ENCODE results near the gene IL11.
A peak's percentile ranks its signal among the peaks of the same experiment; 100 is the strongest.

Gene IL11

GRCh38 chr19:55368701-55369563 is 1.3 kb downstream of the IL11 start:
- Histone ChIP-seq H3K27ac (ENCODE audit: low read depth, low read length, severe bottlenecking) (no peak overlapping the region), H3K36me3 (ENCODE audit: control insufficient read depth, insufficient read depth, low read length) (peaks cover 40% of the 10 kb centered on the region), H3K9me3 (ENCODE audit: control insufficient read depth, low read length) (no peaks in the 10 kb centered on the region), H3K4me3 (ENCODE audit: extremely low read depth, insufficient read depth, low read length, poor library complexity, severe bottlenecking) (peak overlapping the region; percentile 69), H3K4me1 (ENCODE audit: control insufficient read depth, insufficient read depth, low read length, poor library complexity, severe bottlenecking) (peaks cover 29% of the 10 kb centered on the region)
- 15 to 28% methylated on average over 33 to 44 of the region's 54 CpGs for WGBS, 2 experiments (ENCODE audit: insufficient coverage in 2 of 2)

DNA sequence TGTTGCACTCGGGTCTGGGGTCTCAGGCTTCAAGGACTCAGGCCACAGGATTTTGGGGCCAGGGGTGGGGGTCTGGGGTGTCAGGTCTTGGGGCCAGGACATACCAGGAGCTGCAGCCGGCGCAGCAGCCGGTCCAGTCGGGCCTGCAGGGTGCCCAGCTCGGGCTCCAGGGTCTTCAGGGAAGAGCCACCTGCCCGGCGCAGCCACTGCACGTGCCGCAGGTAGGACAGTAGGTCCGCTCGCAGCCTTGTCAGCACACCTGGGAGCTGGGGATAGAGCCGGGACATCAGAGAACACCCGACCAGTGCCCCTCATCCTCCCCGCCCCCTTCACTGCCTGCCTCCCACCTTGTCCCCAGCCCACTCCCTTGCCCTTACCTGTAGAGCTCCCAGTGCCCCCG is 2.2 kb downstream of the IL11 start:
- Histone ChIP-seq H3K9me3 (ENCODE audit: control insufficient read depth, low read length) (no peaks in the 10 kb centered on the region), H3K36me3 (ENCODE audit: control insufficient read depth, insufficient read depth, low read length) (peaks cover 40% of the 10 kb centered on the region), H3K4me3 (ENCODE audit: extremely low read depth, insufficient read depth, low read length, poor library complexity, severe bottlenecking) (peak overlapping the region; percentile 69), H3K27ac (ENCODE audit: low read depth, low read length, severe bottlenecking) (no peak overlapping the region), H3K4me1 (ENCODE audit: control insufficient read depth, insufficient read depth, low read length, poor library complexity, severe bottlenecking) (peaks cover 24% of the 10 kb centered on the region)
- WGBS, 2 experiments (ENCODE audit: insufficient coverage in 2 of 2), result 88 to 96% methylated on average over 12 to 16 of the region's 16 CpGs

DNA sequence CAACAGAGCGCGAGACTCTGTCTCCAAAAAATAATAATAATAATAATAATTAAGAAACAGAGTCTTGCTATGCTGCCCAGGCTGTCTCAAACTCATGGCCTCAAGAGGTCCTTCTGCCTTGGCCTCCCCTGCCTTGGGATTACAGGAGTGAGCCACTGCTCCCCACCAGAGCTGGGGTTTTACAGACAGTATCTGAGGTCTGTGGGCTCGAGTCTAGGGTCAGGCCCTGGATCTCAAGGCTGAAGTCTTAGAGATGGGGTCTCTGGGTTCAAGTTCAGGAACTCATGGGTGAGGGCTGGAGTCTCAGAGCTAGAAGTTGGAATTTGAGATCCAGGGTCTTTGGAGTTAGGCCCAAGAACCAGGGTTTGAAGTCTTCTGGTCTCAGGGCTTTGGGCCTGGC is 3.5 kb downstream of the IL11 start:
- WGBS, 2 experiments (ENCODE audit: insufficient coverage in 2 of 2), result 100% methylated on average over 1 of the region's 3 CpGs
- peaks cover 17% of the 10 kb centered on the region for H3K4me1 ChIP-seq (ENCODE audit: control insufficient read depth, insufficient read depth, low read length, poor library complexity, severe bottlenecking)
- no peak overlapping the region for H3K4me3 ChIP-seq (ENCODE audit: extremely low read depth, insufficient read depth, low read length, poor library complexity, severe bottlenecking)
- H3K36me3 ChIP-seq (ENCODE audit: control insufficient read depth, insufficient read depth, low read length), result peaks cover 40% of the 10 kb centered on the region
- H3K27ac ChIP-seq (ENCODE audit: low read depth, low read length, severe bottlenecking), result no peak overlapping the region
- no peaks in the 10 kb centered on the region for H3K9me3 ChIP-seq (ENCODE audit: control insufficient read depth, low read length)

DNA sequence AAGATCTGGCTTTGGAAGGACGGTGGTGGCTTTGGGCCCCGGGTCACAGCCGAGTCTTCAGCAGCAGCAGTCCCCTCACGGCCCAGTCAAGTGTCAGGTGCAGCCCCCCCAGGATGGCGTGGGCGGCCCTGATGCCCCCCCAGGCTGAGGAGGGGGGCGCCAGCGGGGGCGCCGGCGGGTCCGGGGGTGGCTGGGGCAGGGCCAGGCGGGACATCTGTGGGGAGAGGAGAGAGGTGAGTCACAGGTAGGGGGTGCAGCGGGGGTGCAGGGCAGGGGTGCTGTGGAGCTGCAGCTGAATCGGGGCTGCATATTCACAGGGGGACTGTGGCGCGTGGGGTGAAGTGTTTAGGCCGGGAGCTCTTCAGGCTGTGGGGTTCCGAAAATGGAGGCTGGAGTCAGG is 4.3 kb downstream of the IL11 start:
- H3K4me3 ChIP-seq (ENCODE audit: extremely low read depth, insufficient read depth, low read length, poor library complexity, severe bottlenecking), result no peak overlapping the region
- H3K27ac ChIP-seq (ENCODE audit: low read depth, low read length, severe bottlenecking), result no peak overlapping the region
- peaks cover 12% of the 10 kb centered on the region for H3K4me1 ChIP-seq (ENCODE audit: control insufficient read depth, insufficient read depth, low read length, poor library complexity, severe bottlenecking)
- 93 to 97% methylated on average over 9 to 12 of the region's 19 CpGs for WGBS, 2 experiments (ENCODE audit: insufficient coverage in 2 of 2)
- H3K36me3 ChIP-seq (ENCODE audit: control insufficient read depth, insufficient read depth, low read length), result peaks cover 40% of the 10 kb centered on the region
- no peaks in the 10 kb centered on the region for H3K9me3 ChIP-seq (ENCODE audit: control insufficient read depth, low read length)

- no peak overlapping the region for H3K4me3 ChIP-seq (ENCODE audit: extremely low read depth, insufficient read depth, low read length, poor library complexity, severe bottlenecking)
- peaks cover 40% of the 10 kb centered on the region for H3K36me3 ChIP-seq (ENCODE audit: control insufficient read depth, insufficient read depth, low read length)
- H3K9me3 ChIP-seq (ENCODE audit: control insufficient read depth, low read length), result no peaks in the 10 kb centered on the region
- no peak overlapping the region for H3K27ac ChIP-seq (ENCODE audit: low read depth, low read length, severe bottlenecking)
- 65 to 85% methylated on average over 5 to 8 of the region's 8 CpGs for WGBS, 2 experiments (ENCODE audit: insufficient coverage in 2 of 2)
- H3K4me1 ChIP-seq (ENCODE audit: control insufficient read depth, insufficient read depth, low read length, poor library complexity, severe bottlenecking), result peaks cover 10% of the 10 kb centered on the region
These were observed 5.0 kb downstream of the IL11 start for GRCh38 chr19:55365245-55365644.

GRCh38 chr19:55362990-55363716 is 7.1 kb downstream of the IL11 start, which contains the start of gene GARIN5B:
TSS of gene GARIN5B (minus strand) at chr19:55363260. CDS start at chr19:55363066, 194 bp downstream.
- Histone ChIP-seq H3K4me1 (ENCODE audit: control insufficient read depth, insufficient read depth, low read length, poor library complexity, severe bottlenecking) (peaks cover 8% of the 10 kb centered on the region), H3K27ac (ENCODE audit: low read depth, low read length, severe bottlenecking) (no peak within 1 kb of the TSS), H3K9me3 (ENCODE audit: control insufficient read depth, low read length) (no peaks in the 10 kb centered on the region), H3K4me3 (ENCODE audit: extremely low read depth, insufficient read depth, low read length, poor library complexity, severe bottlenecking) (no peak within 1 kb of the TSS), H3K36me3 (ENCODE audit: control insufficient read depth, insufficient read depth, low read length) (peaks cover 38% of the 10 kb centered on the region)
- 76 to 78% methylated on average over 25 to 26 of the region's 27 CpGs for WGBS, 2 experiments (ENCODE audit: insufficient coverage in 2 of 2)

- 80 to 87% methylated on average over 33 to 34 of the region's 38 CpGs for WGBS, 2 experiments (ENCODE audit: insufficient coverage in 2 of 2)
- Histone ChIP-seq H3K4me3 (ENCODE audit: extremely low read depth, insufficient read depth, low read length, poor library complexity, severe bottlenecking) (no peak overlapping the region), H3K9me3 (ENCODE audit: control insufficient read depth, low read length) (no peaks in the 10 kb centered on the region), H3K36me3 (ENCODE audit: control insufficient read depth, insufficient read depth, low read length) (peaks cover 31% of the 10 kb centered on the region), H3K4me1 (ENCODE audit: control insufficient read depth, insufficient read depth, low read length, poor library complexity, severe bottlenecking) (peaks cover 8% of the 10 kb centered on the region), H3K27ac (ENCODE audit: low read depth, low read length, severe bottlenecking) (no peak overlapping the region)
These were observed 7.9 kb downstream of the IL11 start for GRCh38 chr19:55362174-55362989.

GRCh38 chr19:55360902-55361301 is 9.4 kb downstream of the IL11 start:
- 87% methylated on average over 14 to 16 of the region's 16 CpGs for WGBS, 2 experiments (ENCODE audit: insufficient coverage in 2 of 2)
- Histone ChIP-seq H3K9me3 (ENCODE audit: control insufficient read depth, low read length) (no peaks in the 10 kb centered on the region), H3K36me3 (ENCODE audit: control insufficient read depth, insufficient read depth, low read length) (peaks cover 17% of the 10 kb centered on the region), H3K27ac (ENCODE audit: low read depth, low read length, severe bottlenecking) (no peak overlapping the region), H3K4me3 (ENCODE audit: extremely low read depth, insufficient read depth, low read length, poor library complexity, severe bottlenecking) (no peak overlapping the region), H3K4me1 (ENCODE audit: control insufficient read depth, insufficient read depth, low read length, poor library complexity, severe bottlenecking) (peaks cover 8% of the 10 kb centered on the region)

DNA sequence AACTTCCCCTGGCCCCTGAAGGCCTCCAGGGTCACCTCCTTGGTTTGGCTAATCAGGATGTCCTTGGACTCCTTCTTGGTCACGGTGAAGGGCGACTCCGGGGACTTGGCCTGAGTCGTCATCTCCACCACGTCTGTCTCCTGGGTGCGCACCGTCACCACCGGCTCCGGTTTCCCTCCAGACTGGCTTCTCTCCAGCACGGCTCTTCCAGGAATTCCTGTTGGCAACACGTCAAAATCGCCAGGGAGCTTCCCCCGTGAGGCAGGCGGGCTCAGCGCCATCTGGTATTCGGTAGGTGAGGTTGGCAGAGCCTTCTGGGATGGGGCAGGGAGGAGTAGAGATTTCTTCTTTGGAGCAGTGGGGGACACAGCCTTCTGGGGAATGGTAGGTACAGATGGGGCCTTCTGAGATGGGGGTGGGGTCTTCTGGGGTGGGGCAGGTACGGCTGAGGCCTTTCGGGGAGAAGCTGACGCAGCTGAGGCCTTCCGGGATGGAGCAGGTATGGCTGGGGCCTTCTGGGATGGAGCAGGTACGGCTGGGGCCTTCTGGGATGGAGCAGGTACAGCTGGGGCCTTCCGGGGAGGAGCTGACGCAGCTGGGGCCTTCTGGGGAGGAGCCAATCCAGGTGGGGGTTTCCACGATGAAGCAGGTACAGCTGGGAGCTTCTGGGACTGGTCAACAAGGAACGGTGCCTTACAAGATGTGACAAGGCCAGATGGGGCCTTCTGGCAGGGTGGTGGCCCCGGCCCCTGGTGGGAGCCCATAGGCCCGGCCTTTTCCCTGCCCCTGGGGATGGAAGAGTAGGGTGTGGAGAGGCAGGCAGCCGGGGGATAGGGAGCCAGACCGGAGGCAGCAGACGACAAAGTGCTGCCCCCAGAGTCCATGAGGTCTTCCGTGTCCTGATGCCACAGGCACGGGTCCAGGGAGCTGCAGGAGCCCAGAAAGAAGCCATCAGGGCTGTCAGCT is 11.0 kb downstream of the IL11 start:
- peaks cover under 1% of the 10 kb centered on the region for H3K36me3 ChIP-seq (ENCODE audit: control insufficient read depth, insufficient read depth, low read length)
- no peak overlapping the region for H3K27ac ChIP-seq (ENCODE audit: low read depth, low read length, severe bottlenecking)
- no peaks in the 10 kb centered on the region for H3K9me3 ChIP-seq (ENCODE audit: control insufficient read depth, low read length)
- peaks cover 8% of the 10 kb centered on the region for H3K4me1 ChIP-seq (ENCODE audit: control insufficient read depth, insufficient read depth, low read length, poor library complexity, severe bottlenecking)
- WGBS, 2 experiments (ENCODE audit: insufficient coverage in 2 of 2), result 86 to 92% methylated on average over 24 to 30 of the region's 32 CpGs
- no peak overlapping the region for H3K4me3 ChIP-seq (ENCODE audit: extremely low read depth, insufficient read depth, low read length, poor library complexity, severe bottlenecking)

Data from mesodermal cell (in vitro differentiated cells).